ENCODE results near the gene CDK5RAP2.
"Not testable (repeated sequence)": the region's sequence is repeated elsewhere in the genome, so short reads cannot be mapped to it uniquely, and the experiment has no call there.

Gene CDK5RAP2

DNA sequence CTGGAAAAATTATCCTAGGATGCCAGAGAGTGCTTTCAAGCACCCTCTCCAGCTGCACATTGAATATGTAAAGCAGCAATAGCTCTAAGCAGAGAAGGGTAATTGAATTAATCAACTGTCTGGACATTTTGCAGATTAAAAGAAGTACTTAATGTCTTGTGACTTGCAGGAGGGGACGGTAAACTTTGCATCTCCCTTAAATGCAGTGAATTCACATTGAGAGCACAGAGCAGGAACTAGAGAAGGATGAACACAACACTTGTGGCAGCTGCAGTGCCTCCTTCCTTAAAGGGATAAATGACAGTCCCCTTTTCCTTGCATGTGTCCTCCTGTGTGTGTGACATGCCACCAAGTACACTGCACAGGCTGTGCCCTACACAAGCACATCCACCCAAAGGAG is 7.4 kb upstream of the CDK5RAP2 start:
- no peak for DNase-seq (ENCODE audit: low read depth)

DNA sequence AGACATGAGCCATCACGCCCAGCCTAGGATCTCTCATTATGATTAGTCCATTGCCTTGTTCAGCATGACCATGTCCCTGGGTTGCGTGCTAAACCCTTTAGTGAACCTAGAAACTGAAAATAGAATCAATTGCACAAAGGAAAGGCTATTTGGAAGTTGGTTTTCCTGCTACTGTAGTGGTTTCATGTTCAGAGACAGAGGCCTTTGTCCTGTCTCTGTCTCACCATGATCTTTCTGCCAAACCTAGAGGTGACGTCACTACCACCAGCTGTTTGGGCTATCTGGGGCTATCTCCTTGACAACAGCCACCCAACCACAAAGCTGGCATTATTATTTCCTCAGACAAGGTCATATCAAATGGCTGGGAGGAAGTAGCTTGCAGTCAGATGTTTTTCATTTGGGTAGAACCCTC is 4.0 kb upstream of the CDK5RAP2 start:
- DNase-seq (ENCODE audit: low read depth), result no peak

DNA sequence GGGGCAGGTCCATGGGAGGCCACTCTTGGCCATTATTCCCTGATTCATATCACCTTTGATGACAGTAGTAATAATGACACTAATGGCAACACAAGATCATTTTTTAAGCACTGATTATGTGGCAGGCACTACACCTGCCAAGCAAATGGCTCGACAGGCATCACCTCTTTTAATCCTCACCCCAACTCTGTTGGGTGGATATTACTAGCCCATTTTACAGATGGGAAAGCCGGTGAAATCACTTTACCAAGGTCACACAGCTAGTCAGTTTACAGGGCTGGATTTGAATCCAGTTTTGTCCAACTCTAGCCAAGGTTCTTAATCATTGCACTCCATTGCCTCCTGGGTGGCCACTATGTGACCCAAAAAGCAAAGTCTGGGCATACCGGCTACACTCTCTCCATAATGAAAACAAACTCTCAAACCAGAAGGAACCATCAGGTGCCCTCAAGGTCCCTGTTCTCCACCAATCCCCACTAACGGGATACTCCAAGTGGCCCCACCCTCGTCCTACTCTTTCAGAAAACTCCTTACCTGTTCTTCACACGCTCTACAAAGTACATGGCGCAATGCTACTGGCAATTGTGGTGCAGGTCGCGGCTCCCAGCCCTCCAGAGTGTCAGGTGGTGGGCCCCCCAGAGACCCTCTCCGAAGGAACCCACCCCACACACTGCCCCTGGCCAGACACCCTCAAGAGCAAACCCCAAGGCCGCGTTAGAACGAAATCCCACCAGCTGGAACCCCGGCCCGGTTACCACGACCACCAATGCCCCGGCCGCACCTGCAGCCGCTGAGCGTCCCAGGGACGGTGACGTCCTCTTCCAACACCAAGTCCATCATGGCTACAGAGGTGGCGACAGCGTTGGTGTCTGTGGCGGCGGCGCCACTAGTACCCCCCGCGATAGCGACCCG is 572 bp downstream of the CDK5RAP2 start:
- no peak for DNase-seq (ENCODE audit: low read depth)

DNA sequence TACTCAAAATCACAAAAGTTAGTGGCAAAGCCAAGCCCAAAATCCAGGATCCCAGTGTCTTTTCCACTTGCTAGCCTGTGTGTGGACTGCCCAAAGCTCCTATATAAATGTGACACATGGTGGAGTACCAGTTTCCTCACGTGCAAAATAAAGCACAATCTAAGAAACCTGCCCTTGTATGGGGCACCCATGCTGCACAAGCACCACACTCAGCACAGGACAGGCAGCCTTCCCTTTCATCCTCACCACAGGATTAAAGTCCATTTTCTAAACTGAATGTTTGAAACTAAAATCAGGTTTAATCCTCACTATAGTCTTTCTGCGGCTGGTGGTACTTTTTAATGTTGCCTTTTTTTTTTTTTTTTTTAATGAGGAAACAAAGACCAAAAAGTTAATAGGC is 5.5 kb downstream of the CDK5RAP2 start:
- DNase-seq (ENCODE audit: low read depth), result no peak

DNA sequence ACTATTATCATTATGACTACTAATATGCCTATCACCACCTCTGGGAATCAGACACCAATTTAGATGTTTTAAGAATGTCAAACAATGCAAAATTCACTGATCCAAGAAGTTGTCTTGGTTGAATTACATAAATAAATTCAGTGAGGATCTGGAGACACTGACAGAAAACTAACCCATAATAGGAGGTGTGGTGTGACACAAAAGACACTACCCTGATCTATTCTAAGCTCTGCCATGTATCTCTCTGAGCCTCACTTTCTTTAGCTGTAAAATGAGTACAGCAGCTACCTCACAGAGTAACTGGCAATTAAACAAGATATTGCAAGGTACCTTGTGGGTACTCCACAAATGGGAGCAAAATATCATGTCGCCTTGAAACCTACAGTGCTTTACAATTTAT is 7.5 kb downstream of the CDK5RAP2 start:
- no peak for DNase-seq (ENCODE audit: low read depth)

DNA sequence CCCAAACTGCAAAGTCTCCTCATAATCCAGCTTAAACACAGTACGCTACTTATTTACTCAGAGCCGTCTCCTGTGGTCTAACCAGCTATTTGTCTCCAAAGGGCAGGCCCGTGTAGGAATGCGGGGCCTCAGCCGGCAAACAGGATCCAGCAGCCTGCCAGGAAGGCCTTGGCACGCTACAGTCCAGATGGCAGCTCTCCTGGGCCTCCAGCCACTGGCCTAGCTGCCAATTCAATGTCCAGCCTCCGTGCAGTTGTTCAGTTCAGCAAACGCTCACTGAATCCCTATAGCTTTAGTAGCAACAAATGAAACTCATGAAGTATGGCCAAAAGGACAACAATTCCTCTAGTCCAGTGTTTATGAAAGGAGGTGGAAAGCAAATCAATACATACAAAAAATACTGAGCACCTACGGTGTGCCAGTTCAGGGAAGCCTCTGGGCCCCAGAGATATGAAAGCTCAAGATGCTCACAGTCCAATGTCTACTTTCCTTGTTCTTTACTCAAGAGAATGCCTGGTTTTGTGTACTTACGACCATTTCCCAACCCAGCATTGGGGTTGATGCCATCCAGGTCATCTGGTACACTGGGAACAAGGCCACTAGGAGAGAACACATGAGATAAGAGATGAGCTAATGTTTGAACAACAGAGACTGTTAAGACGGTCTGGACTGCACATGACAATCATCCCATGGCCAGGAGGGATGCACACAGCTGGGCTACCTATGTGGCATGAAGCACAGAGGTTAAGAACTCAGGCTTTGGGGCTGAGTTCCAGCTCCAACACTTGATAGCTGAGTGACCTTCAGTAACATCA is 8.3 kb downstream of the CDK5RAP2 start:
- DNase-seq (ENCODE audit: low read depth), result no peak

DNA sequence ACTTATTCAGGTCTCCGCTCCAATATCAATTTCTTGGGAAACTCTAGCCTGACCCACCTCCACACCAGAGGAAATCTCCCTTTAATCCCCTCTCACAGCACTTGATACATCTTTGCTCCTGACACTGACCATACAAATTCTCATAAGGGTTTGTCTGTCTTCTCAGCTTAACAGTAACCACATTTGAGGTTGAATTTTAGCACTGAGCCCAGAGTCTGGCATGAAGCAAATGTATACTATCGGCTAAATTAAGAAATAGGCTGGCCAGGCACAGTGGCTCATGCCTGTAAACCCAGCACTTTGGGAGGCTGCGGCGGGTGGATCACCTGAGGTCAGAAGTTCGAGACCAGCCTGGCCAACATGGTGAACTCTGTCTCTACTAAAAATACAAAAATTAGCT is 9.7 kb downstream of the CDK5RAP2 start:
- no peak for DNase-seq (ENCODE audit: low read depth)

DNA sequence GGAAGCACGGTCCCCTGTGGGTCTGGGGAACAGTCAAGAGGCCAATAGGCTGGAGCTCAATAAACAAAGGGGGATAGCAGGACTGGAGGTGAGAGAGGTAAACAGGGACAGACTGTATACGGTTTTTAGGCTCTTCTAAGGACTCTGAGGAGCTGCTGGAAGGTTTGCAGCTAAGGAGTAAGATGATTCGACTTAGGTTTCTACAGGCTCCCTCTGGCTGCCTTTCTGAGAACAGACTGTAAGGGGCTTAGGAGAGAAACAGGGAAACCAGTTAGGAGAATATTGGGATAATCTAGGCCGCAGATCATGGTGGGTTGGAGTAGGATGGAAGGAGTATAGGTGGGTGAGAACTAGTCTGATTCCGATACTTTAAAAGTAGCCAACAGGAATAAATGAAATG is 10.4 kb downstream of the CDK5RAP2 start:
- no peak for DNase-seq (ENCODE audit: low read depth)

DNA sequence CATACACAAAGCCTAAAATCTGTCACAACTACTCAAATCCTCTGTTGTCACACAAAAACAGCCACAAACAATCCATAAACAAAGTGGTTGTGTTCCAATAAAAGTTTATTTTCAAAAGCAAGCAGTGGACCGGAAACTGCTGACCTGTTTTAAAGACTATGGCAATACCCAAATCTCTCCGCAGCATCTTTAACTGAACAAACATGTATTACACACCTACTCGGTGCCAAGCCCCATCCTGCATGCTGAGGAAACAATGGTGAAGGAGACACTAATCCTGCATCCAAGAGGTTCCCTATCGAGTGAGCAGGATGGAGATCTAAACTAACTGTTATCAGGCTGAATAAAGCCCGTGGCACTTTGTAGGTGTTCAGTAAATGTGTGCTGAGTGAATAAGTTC is 11.2 kb downstream of the CDK5RAP2 start:
- DNase-seq (ENCODE audit: low read depth), result no peak

DNA sequence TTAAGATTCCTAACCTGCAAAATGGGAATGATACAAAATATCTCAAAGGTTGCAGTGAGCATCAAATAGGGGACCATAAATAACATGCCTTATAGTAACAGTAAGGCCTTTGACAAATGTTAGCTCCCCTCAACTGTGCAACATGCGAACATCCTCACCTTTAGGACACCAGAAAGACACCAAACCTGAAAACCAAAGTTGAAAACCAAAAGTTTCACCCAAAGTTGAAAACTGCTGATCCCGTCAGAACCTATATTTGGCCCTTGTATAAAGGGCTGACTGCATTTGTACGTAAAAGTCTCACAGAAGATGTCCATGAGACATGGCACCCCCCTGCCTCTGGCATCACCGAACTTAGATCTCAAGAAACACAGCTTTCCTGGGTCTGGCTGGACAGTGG is 12.1 kb downstream of the CDK5RAP2 start:
- no peak for DNase-seq (ENCODE audit: low read depth)

DNA sequence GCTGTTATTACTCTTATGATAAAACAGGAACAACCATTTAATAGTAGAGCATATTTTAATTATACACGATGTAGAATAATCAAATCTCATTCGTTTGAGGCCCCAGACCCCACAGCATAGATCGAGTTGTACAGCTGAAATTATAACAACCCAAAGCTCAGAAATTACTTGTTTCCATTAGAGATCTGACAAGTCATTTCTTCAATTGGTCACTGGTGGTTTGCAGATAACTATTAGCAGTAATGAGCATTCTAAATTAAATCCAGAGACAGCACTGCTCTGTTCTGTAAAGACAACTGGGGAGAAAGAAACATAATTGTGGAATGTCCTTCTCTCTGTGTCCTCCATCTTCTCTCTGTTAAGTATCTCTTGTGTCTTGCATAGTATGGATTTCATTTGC is 12.9 kb downstream of the CDK5RAP2 start:
- DNase-seq (ENCODE audit: low read depth), result no peak

DNA sequence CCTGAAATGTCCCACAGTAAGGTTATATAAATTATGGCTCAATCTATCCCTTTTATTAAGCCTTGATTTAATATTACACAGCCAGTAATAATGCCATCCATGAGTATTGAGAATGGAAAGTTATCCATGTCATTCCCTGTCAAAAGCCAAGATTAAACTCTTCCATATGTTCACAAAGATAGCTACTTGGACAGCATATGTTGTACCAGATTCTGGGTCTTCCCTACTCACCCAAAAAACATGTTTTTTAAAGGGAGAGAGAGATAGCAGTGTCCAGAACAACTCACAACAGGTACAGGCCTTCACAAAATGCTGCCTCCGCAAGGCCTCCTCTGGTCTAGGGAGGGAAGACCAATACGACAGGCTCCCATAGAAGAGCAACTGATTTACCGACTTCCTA is 15.4 kb downstream of the CDK5RAP2 start:
- DNase-seq (ENCODE audit: low read depth), result no peak

DNA sequence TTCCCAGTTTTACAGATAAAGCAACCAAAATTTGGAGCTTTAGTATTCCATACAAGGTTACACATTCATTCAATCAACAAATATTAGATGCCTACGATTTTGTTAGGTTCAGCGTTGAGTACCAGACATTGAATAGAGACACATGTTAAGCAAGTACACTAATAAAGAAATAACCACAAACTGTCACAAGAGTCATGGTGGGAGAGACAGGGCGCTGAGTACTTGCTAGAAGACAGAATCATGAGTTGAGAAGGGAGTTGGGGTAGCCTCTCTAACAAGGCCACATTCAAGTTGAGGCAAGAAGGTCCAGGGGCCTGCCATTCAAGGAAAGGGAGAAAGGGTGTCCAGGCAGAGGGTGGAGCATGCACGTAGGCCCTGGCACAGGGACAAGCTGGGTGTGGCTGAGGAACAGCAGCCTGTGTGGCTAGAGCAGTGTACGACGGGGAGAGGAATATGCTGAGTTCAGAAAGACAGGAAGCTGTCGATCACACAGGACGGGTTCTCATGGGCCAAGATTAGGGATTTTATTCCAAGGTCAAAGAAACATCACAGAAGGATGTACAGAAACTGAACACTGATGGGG is 17.0 kb downstream of the CDK5RAP2 start:
- no peak for DNase-seq (ENCODE audit: low read depth)

DNA sequence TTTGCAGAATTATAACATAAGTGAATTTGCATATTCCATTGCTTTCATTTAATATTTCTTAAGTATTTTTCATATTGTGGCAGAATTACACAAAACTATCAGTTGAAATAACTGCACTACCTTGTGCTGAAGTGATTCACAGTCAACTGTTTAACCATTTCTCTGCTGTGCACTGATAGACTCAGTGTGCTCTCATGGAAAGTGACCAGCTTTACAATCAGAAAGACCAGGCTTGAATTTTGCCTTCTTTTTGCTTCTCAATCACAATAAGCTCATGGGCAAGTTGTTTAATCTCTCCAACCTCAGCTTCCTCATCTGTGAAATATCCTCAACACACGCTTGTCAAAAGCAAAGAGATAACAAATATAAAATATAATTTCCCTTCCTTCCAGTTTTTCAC is 18.3 kb downstream of the CDK5RAP2 start:
- DNase-seq (ENCODE audit: low read depth), result no peak

DNA sequence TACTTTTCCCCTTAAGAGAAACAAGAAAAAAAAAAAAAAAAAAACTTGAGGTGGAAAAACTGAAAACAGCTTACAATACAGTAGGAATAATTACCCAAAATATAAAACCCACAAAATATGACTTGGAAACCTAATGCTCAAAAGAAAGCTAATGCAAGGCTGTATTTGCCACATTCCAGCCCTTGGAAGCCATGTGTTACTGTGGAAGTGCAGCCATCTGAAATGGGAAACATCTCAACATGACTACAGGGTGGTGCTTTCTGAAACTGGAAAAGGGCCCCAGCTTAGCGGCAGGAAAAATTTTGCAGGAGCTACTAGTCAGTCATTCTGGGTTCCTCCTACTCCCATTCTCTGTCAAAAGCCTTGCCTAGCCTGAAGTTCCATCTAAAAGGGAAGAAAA is 20.4 kb downstream of the CDK5RAP2 start:
- DNase-seq (ENCODE audit: low read depth), result no peak

DNA sequence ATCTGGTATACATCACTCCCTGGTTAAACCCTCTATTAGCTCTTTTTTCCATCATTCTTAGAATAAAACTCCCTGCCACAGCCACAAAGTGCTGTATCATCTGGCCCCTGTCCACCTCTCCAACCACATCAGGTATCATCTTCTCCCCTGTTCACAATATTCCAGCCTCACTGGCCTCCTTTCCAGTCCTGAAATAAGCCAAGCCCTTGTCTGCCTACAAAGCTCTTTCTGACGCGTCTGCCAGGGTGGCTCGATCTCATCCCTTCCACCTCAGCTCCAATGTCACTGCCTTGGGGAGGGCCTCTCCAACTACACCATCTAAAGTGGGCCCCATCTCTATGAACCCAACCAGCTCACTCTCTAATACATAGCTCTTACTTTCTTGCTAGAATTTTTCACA is 21.5 kb downstream of the CDK5RAP2 start:
- DNase-seq (ENCODE audit: low read depth), result no peak

DNA sequence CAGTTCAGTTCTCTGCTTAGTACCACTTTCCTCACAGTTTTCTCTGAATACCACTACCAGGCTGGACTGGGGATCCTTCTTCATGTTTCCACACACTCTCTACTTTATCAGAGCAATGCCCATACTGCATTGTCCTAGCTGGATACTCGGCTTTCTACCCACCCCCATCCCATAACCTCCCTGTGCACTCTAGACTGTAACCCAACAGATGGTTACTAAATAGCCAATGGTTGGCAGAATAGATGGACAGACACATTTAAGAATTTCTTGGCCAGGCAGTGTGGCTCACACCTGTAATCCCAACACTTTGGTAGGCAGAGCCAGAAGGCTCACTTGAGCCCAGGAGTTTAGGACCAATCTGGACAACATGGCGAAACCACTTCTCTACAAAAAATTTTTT is 22.8 kb downstream of the CDK5RAP2 start:
- no peak for DNase-seq (ENCODE audit: low read depth)

DNA sequence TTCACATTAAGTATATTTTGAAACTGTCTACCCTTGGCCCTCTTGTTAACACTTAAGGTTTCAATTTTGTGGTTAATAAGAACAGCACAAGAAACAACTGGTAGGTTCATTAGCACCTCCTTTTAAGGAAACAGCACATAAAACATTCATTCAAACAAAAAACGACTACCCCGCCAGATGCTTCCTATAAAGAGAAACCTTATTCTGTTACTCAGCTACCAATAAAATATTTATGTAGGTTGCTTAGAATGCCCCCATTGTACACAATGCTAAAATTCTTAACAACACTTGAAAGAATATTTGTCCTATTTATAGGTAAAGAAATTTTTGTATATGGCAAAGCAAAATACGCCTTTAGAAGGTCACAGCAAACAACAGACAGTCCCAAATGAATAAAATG is 23.2 kb downstream of the CDK5RAP2 start:
- no peak for DNase-seq (ENCODE audit: low read depth)

DNA sequence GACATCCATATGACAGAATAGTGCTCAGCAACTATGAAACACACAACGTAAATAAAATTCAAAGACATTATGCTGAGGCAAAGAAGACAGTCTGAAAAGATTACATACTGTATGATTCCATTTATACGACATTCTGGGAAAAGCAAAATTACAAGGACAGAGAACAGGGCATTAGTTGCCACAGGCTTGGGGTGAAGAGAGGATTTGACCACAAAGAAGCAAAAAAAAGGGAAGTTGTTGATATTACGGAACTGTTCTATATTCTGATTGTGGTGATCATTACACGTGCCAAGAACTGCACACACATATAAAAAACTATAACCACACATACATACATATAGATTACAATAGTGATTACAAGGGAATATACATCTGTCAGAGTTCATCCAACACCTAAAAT is 24.1 kb downstream of the CDK5RAP2 start:
- no peak for DNase-seq (ENCODE audit: low read depth)

DNA sequence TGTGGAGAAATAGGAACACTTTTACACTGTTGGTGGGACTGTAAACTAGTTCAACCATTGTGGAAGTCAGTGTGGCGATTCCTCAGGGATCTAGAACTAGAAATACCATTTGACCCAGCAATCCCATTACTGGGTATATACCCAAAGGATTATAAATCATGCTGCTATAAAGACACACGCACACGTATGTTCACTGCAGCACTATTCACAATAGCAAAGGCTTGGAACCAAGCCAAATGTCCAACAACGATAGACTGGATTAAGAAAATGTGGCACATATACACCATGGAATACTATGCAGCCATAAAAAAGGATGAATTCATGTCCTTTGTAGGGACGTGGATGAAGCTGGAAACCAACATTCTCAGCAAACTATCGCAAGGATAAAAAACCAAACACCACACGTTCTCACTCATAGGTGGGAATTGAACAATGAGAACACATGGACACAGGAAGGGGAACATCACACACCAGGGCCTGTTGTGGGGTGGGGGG is 27.7 kb downstream of the CDK5RAP2 start:
- DNase-seq (ENCODE audit: low read depth), result not testable (repeated sequence)

DNA sequence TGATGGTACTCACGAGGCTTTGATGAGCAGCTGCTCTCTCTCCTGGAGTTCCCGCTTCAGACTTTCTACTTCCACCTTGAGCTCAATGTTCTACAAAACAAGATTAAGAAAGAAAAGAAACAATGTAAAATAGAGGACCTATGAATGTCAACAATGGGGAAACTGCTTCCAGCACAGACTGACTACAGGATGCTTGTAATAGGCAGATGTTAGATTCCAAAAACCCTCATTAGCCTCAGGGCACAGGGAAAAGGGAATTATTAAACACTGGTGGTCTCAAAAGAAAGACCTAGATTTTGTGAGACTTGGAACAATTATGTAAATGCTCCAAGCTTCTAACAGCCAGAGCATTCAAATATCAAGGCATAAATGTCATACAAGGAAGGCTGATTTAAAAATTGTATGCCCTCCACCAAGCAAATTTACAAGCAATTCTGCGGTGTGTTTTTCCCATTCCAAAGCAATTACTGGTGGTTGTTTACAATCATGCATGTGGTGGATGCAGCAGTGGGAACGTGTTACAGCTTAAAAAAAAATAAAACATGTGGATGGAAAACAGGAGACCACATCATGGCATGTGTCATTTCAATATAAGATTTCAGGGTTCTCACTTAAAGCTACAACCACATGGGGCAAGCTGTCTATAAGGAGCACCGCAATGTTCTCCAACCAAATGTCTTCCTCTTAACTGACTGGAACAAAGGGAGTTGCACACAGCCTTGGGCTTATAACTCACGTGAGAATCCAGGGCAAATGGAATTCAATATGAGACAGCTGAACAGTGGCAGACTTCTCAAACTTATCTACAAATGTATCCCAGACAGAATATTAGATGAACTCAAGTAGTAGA is 34.0 kb downstream of the CDK5RAP2 start:
- no peak for DNase-seq (ENCODE audit: low read depth)

DNA sequence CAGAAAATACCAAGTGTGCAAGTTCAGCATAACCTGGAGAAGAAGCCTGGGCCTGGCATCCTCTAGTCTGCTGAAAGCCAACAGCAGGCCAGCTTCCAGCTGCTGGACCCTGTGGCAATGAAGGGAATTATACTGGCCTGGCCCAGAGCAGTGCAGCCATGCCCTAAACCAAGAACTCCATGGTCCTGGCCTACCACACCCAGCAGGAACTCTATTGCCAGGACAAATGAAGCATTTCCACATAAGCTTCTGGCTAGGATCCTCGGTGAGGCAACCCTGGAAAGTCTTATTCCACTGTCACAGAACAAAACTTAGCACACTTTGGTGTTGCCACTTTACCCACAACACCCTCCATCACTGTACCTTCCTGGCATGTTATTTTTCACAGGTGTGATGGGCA is 35.5 kb downstream of the CDK5RAP2 start:
- no peak for DNase-seq (ENCODE audit: low read depth)
